ENCODE data around the gene AMOTL2.

Gene AMOTL2

DNA sequence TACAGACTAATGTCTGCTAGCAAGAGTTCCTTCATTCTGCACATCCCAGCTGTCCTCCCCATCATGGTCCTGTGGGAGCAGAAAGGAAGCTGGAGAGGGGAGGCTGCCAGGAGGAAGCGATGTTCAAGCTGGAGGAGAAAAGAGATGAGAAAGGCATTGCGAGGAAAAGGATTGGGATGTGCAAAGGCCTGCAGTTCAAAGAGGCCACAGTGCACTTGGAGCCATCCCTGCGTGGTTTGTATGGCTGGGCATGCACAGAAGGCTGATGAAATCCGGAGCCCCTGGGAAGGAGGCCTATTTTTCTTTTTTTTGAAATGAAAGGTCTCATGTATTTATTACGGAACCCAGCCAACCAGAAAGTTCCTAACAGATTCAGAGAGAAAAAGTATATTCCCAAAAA lies 22.8 kb downstream of the AMOTL2 start:
- DNase-seq, result no peak

DNA sequence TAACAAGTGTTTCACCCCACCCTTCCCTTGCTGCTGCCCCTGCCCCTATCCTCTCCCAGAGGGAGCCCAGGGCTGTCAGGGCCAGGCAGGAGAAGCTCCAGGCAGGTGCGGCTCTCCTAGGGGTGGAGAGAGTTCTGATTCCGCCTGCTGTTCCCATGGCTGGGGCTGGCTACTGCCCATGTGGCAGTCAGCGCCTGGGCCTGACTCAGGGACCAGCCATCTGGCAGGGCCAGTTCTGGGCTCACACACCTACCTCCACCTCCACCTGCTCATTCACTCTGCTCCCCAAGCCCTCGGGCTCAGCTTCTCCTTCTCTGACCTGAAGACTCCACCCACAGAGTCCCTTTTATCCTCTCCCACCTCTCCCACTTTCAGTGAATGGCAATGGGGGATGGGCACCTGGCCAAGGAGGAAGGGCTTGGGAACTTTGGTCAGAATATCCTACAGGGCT lies 23.4 kb downstream of the AMOTL2 start:
- DNase-seq, result no peak

DNA sequence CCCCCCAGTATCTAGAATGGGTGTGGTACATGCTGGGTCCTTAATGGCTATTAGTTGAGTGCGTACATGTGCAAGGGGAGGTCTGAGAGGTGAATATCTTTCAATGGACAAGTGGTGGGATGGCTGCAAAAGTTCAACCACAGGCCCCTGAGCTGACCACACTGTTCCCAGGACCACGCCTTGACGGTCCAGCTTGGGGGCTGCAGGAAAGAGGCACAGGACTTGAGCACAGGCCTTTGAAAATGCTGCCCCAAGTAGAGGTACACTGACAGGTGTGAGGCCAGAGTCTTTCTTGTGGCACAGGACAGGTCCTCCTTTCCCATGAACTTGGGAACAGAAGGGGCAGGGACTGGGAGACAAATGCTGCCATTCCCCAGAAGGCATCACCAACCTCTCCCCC lies 24.0 kb downstream of the AMOTL2 start:
- DNase-seq, result no peak

DNA sequence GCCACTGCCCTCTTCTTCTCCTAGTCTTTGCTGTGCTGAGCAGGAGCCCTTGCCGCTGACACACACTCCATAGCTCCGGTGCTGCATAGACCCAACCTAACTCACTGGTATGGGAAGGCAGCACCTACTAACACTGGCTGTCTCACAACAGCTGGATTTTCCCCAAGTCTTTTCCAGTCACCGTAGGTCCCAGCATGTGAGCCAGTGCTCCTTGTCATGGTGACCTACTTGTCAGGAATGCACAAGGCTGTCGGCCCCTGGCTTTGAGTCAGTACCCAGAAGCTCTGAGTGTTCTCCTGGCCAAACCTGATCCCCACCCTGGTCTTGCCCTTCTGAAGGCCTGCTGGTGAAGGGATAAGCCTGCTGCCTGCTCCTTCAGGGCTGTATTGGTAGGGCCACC lies 25.7 kb downstream of the AMOTL2 start:
- no peak for DNase-seq

DNA sequence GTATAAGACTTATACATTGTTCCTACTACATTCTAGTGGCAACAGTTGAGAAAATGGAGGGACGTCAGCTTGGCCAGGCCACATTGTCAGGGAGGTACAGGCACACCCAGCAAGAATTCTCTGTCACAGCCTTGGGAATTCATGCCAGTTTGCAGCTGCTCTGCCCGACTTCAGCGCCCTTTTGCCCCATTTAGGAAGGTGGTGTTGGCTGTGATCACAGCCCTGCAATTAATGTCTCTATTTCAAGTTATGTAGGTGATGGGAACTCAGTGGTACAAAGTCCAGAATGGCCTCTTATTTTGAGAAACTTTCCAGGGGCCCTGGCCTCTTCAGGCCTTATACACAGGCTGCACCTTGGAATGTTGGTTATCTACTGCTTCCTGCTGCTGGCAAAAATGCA lies 26.7 kb downstream of the AMOTL2 start:
- DNase-seq, result no peak

DNA sequence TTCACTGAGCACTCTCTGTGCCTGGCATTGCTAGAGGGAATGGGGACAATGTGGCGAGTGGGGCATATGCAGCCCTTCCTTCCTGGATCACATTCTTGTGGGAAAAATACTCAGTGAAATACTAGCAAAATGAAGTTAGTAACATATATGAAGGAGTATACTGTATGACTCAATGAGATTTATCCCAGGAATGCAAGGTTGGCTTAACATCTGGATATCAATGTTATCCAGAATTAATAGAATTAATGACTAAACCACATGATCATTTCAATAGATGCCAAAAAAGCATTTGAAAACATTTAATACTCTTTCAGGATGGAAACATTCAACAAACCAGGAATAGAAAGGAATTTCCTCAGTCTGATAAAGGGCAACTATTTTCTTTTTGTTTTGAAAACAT lies 27.5 kb downstream of the AMOTL2 start:
- no peak for DNase-seq

DNA sequence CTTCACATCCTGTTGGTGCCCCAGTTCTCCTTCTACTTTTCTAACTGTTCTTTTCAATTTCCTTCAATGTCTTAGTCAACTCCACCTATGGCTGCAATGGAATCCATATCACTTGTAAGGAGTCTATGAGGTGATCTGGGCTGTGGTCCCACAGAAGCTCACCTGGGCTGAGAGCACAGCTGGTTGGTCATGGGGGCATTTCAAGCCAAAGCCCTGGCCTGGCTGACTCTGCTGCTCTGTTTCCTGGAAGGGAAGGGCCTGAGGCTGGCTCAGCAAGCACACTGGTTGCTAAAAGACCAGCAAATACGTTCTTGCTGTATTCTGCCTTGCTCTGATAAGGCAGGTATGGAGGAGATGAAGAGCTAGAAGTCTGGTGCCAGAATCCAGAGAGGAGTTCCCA lies 29.0 kb downstream of the AMOTL2 start:
- DNase-seq, result no peak

DNA sequence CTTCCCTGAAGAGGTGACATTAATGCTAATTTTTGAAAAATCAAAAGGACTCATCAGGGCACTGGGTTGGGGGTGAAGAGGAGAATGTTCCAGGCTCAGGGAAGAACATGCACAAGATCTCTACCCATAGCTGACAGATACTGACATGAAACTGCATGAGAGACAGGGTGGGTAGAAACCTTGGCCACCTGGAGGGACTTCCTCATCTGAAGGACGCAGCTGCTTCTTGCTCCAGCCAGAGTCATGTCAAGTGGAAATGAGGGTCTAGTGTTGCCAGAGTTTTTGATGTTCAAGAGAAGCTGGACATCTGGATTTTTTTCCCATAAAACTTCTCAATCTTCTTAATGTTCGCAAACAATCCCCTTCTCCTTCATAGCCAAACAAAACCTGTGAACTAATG lies 29.7 kb downstream of the AMOTL2 start:
- no peak for DNase-seq

DNA sequence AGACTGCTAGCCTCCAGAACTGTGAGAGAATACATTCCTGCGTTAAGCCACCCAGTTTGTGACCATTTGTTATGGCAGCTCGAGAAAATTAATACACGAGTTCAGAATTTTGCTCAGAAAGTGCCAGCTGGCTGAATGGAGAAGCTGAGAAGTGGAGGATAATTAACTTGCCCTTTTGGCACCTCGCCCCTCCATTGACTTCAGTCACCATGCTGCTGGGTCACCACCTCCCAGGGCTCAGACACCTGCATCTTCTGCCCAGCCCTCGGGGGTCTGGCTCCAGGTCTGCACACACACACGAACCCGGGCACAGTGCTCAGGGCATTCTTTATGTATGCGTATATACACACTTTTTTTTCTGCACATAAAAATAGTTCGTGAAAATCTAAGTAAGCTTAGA lies 32.0 kb downstream of the AMOTL2 start:
- peak in 1 of 2 experiments; percentile 20 for DNase-seq

DNA sequence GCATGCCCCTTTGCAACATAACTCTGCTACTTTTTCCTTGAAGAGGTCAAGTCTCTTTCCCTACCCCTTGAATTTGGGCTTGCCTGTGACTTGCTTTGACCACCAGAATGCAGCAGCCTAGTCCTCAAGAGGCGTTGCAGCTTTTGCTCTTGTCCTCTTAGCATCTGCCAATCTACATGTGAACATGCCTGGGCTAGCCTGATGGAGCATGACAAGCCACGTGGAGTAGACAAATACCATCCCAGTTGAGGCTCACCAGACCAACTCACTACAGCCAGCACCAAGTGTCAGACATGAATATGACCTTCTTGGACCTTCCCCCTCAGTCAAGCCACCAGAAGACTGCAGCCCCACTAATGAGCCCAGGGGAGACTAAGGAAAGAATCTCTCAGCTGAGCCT lies 32.9 kb downstream of the AMOTL2 start:
- DNase-seq, result peak in 1 of 2 experiments; percentile 26

DNA sequence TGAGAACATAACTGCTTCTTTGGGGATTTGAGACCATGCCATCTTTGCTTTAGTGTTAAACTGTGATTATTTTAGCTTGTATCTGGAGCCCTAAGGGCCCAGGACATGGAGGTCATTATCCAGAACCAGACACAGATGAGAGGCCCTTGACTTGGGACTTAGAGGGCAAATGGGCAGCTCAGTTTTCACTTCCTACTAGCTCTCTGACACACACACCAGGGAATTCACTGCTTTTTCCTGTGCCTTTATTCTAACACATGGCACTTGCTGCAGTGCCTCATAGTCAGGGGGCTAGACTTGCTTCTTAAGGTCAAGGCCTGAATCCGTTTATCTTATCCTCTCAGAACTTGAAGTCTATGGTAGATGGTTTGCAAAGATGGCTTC lies 33.3 kb downstream of the AMOTL2 start:
- no peak for DNase-seq

DNA sequence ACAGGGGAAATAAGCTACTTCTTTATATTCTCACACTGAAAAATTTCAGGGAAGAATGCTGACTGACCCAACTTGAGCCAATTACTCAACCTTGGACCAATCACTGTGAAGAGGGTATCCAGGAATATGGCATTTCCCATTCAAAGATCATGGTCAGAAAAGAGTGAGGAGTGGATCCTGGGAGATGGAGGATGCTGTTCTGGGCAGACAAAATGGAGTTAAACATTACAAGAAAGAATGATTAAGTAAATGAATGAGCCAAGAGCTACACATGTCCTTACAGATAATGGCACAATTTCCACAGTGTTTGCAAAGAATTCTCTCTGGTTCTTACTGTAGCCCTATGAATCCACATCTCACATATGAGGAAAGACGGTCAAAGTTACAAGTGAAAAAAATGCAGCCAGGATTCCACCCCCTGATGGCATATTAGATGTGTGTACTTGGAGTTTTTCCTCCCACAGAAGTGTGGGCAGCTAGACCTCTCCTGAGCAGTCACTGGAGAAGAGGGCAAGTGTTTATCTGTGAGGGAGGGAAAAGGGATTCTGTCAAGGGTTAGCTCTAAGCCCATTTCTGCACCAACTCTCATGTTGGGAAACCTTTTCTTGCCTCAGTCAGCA lies 33.8 kb downstream of the AMOTL2 start:
- DNase-seq, result no peak

DNA sequence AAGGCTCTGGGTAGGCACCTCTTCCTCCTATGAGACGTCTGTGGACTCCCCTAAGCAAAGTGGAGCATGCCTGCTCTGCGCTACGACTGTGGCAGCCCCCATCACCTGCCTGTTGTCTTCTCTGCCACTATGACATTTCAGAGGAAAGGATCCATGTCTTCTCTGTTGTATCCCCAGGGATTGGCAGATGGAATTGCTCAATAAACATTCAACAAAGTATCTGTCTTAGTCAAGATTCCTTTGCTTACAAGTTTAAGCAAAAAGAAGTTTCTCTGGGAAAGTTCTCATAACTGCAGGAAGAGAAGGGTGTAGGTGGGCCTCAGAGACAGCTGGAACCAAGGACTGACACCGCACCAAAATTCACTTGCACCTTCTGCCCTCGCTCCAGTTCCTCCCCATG lies 34.3 kb downstream of the AMOTL2 start:
- DNase-seq, result no peak

DNA sequence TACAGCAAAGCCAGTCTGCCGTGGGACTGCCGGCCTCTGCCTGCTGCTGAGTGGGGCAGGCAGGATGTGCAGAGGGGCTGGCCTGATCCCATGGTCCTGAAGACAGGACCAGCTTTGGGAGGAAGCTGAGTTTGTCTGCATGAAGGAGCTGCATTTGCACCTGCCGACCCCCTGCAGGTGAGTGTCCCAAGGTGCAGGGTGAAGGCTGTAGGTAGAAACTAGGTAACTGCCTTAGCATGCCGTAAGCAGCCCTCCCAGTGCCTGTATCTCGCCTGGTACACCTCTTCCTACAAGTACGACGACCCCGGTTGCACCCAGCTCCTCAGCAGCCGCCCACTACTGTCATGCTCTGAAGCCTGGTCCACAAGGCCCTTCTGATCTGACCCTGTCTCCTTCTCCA lies 34.9 kb downstream of the AMOTL2 start:
- DNase-seq, result no peak

DNA sequence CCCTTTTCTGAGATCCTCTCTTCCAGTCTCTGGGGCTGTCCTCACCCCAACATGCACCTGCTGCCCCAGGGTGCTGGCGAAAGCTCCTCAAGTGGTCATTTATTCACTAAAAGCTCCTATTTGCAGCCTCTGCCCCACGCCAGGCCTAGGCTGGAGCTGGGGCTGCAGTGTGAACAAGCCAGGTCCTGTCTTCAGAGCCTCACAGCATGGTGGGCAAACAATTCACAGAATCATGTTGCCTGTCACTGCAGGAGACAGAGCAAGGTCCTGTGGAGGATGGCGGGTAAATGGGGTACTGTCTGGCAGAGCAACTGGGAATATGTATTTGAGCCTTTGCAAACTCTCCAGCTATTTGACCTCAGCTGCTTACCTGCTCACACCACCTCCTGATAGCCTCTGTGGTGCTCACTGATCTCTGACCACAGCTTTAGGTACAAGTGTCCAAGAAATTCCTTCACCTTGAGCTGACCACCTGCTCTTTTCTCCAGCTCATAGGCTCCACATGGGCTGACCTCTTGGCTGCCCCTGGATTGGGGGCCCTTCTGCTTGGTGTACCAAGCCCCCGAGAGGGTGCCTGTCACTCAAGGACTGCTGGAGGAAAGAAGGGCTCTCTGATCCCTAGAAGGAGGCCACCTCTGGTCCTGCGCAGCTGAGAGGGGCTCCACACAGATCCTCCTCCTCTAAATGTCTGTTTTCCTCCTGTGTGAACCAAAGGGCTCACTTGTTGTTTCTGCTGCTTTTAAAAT lies 35.6 kb downstream of the AMOTL2 start:
- no peak for DNase-seq

DNA sequence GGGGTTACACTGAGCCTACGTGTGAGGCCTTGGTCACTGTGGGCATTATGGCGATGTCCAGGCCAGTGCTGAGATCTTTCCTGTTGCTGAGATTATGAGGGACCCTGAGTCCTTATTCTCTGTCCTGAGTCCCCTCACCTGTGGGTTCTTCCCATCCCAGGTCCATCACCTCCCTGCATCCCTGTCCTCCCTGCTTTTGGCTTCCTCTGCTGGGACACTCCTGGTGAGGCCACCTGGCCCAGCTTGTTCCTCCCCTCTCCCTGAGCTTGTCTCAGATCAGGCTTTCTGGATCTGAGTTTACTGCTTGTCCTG lies 36.1 kb downstream of the AMOTL2 start:
- DNase-seq, result no peak

DNA sequence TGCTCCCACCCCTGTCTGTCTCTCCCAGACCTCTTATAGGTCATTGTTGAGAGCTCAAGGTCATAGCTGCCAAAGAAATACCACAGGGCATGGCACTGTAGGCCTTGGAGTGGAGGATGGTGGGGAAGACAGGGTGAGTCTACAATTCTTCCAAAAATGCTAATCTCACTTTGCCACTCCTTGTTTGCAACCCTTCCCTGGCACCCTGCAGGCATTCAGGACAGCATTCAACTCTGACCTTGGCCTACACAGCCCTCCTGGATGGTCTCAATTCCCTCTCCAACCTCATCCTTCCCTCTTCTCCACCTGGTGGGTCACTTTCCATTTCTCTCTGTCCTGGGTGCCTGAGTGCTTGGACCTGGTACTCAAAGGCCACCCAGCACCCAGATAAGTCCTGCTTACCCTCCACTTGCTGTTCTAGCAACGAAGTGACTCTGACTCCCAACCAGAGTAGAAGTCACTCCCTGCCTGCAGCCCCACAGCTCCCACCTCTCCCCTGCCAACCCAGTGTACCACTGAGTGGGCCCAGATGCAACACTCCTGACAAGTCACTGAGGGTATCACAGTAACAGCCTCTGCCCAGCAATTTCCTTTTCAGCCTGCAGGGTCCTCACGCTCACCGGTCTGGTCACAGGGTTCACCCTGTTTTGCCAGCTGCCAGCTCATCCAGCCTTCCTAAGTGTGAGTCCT lies 36.6 kb downstream of the AMOTL2 start:
- no peak for DNase-seq

DNA sequence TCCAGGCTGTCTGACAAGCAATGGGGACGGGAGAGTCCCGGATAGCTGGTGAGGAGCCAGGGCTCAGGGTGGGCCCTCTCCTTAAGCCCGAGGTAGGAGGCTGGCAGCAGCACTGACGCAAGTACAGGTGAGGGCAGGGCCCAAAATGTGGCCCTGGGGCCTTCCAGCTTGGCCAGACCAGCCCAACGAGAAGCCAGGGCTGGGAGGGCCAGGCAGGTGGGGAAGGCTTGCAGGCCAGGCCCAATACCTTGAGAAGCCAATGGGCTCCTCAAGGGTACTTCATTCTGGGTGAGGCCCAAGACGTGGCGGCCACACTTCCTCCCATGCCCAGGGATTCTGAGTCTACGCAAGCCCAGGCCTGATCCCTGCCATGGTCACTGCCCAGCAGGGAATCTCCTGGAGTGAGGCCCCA lies 37.2 kb downstream of the AMOTL2 start:
- DNase-seq, result no peak

DNA sequence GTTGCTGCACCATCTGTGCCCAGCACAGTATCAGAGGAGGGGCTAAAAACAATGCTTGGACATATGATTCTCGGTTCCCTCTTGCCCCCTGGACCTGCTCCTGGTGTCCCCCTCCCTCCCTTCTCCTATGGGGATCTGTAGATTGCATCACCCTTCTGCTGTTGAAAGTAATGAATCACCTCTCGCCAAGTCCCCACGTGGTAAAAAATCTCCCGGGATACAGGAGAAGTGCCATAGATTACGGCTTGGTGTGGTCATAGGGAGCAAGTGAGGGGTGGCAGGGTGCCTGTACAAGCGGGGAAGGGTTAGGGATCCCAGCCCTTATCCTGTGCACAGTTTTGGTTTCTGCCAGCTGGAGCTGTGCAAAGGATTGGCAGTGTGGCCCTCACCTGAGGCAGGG lies 37.7 kb downstream of the AMOTL2 start:
- peak in 1 of 2 experiments; percentile 68 for DNase-seq

DNA sequence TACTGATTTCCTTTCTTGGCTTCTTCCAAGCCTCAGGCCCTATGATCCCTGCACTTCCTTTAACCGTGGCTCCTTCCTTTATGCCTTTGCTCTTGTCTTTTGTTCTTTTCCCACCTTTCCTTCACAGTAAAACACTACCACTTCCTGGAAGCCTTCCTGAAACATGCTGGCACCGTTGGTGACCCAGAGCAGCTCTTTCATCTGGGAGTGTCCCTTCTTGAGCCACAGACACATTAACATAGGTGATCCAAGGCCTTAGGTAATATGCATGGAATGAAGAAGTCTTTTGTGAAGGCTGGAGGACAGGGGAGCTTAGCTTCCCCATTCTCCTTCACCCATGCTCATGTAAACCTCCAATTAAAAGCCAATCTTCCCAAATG lies 39.4 kb downstream of the AMOTL2 start:
- no peak for DNase-seq

DNA sequence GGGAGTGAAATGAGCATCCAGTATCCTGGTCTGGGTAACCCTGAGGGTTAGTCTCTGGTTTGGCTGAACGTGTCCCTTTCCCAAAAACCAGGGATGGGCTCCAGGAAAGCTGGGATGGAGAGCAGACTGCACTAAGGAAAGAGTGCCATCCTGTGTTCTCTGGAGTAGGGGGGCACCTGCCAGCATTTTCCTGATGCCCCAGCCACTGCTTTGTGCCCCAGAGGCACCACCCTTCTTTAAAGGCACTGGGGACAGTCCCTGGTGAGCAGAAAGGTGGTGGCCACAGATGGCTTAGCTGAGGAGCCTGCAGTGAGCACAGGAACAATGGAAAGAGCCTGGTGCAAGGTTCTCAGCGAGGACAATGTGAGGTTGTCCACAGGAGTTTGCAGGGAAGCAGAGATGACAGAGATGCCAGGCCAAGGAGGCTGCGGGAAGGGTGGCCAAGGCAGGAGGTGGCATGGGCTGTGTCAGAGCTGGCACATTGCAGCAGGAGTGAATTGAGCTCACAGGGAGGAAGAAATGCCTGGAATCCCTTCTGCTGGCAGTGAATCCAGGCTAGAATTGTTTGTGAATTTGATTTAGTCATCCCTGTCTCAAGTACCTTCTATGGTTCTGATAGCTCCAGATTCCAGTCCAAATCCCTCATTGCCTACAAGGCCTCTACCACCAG lies 39.9 kb downstream of the AMOTL2 start:
- DNase-seq, result no peak

DNA sequence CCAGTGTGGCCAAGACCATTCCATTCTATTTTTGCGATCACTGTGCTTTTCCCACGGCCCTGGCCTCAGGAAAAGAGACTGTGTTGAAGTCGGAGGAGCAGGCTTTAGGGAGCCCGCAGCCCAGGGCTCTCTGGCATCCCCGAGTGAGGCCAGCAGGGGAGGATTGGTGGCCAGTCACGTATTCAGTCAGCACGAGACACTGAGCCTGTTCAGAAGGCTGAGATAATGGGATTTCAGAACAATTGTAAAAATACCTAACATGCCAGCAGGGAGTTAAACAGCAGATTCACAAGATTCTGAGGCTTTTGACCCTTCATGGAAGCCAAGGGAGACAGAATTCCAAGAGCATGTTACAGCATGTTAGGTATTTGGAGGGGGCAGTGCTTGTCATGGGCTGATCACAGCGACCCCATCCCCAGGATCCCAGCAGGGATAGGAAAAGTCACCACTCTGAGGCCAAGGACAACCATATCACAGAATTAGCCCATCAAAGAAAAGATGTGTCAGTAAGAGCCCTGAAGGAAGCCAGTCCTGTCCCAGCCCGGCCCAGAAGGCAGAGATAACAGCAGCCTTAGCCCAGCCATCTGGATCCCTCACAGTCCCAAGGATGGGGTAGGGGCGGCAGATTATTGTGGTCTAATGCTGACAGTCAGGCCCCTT lies 40.6 kb downstream of the AMOTL2 start:
- DNase-seq, result peak in 1 of 2 experiments; percentile 30

DNA sequence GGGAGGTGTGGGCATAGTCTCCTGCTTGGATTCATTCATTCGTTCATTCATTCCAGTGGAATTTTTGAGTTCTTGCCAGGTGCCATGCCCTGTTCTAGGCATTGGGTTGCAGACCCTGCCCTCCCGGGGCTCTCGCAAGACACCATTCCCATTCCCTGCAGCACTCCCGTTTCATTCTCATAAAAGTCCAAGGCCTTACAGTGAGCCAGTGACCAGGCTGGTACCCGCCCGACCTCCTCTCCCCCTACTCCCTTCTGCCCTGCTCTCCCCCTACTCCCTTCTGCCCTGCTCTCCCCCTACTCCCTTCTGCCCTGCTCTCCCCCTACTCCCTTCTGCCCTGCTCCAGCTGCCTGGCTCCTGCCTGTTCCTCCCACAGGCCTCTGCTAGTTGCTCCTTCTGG lies 41.9 kb downstream of the AMOTL2 start:
- no peak for DNase-seq

Data from NCI-H524 (cell line).